ENCODE results near the gene CBR3.

Gene CBR3

DNA sequence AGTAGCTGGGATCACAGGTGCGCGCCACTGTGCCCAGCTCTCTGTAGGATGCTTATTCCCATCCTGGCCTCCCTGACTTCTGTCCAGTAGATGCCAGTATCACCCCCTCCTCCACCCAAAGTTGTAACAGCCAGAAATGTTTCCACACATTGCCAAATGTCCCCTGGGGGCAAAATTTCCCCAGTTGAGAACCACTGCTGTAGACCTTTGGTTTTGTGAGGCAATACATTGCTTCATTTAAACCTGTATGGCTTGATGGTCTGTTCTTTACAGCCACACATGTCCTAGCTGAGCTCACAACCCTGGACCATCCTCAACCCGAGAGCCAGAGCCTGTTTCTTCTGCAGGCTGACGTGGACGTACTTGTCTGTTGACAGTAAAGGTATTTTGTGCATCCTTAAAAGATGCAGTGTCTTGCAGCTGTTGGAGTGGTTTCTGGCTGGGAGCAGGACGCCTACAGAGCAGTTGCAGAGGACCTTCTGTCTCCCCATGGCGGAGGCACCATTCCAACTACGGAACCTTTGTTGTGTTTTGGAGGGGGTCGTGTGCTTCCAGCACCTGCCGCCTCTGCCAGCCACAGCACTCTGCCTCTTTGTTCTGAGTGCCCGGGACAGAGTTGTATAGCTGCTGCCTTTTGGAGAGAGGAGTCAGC, 48.4 kb downstream of the CBR3 start:
- no peak for DNase-seq (ENCODE audit: low read depth, low spot score)

DNA sequence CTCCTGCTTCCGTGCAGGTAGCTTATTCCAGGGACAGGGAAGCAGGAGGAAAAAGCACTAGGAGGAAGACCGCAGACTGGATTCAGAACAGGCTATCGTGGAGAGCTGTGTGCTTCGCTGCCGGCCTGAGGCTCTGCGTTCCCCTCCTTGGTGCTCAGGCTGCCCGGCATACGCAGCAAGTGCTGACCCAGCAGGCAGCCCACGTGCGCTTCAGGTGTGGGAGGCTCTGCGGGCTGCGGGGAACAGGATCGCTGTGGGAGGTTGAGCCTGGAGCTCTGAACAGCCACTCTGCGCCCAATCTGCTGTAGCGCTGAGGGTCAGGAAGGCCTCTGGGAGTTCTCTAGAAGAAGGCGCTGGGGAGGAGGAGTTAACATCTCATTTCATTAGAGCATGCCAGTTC, 49.7 kb downstream of the CBR3 start:
- DNase-seq (ENCODE audit: low read depth, low spot score) = no peak

DNA sequence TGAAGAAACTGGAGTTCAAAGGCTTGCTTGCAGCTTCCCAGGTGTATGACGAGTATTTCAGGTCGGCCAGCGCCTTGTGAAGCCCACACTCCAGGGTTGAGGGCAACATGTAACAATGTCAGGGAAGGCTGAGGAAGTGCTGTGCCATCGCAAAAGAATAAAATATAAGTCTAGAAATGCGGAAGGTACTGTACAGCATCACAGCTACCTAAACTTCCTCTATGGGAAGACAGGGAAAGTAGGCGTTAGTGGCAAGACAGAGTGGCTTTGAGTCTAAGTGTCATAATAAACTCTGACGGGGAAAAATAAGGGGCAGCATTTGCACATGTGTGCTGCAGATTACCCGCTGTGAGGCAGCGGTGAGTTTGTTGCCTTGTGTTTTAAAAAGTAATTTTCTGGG, 50.6 kb downstream of the CBR3 start:
- no peak for DNase-seq (ENCODE audit: low read depth, low spot score)

DNA sequence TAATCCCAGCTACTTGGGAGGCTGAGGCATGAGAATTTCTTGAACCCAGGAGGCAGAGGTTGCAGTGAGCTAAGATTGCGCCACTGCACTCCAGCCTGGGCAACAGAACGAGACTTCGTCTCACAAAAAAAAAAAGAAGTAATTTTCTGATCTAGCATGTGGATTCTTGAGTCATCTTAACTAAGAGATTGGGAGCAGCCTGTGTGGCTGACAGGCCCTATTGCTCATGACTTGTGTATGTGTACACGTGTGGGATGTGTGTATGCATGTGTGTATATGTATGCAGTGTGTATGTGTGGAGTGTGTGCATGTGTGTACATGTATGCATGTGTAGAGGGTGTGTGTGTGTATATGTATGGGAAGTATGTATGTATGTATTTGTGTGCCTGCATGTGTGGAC, 51.2 kb downstream of the CBR3 start:
- no peak for DNase-seq (ENCODE audit: low read depth, low spot score)

DNA sequence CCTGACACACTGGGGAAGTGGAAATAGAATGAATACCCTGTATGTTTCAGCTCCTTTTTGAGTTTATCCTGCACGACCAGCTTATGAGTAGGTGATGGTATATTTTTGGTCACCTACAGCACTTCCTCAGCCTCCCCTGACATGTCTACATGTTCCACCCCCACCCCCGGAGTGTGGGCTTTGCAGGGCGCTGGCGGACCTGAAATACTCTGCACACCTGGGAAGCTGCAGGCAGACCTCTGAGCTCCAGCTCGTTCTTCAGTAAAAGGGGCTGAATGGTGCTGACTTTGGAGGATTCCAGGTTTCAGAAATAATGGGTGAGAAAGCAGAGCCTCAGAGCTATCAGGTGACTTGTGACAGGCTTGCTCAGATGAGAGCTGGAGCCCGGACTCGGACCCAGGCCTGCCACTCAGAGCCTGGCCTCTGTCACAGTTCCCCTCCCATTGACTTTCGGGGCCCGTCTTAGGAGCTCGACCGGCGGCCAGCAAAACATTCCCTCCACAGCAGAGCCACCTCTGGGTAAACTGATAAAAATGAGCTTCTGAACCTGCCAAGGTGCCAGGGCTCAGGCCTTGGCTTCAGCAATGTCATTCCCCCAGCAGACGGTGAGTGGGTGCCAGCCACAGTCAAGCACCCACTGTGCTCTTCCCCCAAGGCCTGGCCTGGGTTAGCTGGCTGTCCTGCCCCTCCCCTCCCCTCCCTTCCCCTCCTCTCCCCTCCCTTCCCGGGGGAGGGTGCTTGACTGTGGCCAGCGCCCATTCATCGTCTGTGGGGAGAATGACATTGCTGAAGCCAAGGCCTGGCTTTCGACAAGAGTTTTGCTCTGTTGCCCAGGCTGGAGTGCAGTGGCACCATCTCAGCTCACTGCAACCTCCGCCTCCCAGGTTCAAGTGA, 51.9 kb downstream of the CBR3 start:
- no peak for DNase-seq (ENCODE audit: low read depth, low spot score)

DNA sequence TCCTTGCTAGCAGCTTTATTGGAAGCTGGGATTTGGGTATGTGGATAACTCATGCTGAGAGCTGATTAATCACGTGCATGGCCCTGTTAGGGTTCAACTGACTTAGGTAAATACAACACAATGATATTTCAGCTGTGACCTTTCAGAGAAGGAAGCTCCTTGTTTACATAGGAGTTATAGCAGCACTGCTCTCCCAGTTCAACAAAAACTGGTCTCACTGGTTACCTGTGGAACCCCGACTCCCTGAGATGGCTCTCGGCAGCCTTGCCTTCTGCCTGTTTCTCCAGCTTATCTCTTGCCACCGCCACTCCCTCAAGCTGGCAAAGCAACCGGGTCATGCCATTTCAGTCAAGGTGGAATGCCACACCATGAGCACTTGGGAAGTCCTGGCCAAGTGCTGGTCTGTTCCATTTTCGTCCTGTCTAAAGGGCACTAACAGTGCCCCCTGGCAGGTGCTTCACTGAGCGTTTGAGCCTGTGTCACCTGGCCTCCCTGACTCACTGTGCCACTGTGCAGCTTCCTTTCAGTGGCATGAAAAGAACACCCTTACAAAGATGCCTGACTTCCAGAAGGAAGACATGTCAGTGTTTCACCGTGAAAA, 53.3 kb downstream of the CBR3 start:
- no peak for DNase-seq (ENCODE audit: low read depth, low spot score)

DNA sequence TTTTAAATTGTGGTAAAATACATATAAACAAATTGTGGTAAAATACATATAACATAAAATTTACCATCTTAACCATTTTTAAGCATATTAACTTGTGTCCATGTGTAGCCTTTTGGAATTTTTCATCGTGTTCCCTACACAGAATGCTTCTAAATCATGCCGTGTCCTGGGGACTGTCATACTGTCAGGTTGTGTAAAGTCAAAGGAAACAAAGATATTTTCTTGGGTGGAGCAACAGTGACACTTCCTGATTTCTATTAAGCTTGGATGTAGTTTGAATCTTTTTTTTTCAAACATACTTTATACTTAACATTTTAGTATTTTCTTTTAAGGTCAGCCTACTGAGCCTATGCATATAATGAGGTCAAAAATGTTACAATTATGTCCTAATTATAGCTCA, 54.1 kb downstream of the CBR3 start:
- DNase-seq (ENCODE audit: low read depth, low spot score) = no peak

DNA sequence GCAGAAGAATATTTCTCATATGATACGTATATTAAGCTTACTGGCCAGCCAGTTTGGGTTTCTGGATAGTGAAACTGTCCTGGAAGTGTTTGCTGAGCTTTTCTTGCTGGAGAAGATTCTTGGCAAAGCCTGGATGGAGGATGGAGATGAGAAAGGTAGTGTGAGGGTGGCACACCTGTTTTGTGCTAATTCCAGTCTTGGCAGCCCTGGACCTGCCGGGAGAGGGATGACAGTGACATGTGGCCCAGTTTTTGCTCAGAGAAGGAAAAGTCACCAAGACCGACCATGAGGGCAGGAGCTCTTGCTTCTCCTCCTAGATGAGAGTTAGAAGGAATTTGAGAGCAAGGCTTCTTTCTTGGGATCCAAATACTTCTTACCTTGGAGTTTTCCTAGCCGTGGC, 55.9 kb downstream of the CBR3 start:
- DNase-seq (ENCODE audit: low read depth, low spot score) = no peak

DNA sequence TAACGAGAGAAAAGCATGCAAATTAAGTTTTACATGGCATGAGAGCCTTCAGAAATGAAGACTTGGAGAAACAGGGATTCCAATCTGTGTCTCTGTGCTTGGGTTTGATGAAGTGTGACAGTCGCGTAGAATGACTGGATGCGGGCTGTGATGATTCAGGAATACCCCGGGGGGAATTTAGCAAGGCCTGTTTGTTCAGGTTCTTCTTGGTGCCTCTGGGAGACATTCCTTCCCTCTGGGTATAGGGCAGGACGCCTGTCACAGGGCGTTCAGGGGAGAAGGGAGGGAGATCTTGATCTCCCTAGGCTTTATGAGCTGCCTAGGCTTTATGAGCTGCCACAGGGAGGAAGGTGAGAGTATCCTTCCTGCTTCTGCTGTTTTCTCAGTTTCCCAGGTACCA, 58.3 kb downstream of the CBR3 start:
- DNase-seq (ENCODE audit: low read depth, low spot score) = no peak

DNA sequence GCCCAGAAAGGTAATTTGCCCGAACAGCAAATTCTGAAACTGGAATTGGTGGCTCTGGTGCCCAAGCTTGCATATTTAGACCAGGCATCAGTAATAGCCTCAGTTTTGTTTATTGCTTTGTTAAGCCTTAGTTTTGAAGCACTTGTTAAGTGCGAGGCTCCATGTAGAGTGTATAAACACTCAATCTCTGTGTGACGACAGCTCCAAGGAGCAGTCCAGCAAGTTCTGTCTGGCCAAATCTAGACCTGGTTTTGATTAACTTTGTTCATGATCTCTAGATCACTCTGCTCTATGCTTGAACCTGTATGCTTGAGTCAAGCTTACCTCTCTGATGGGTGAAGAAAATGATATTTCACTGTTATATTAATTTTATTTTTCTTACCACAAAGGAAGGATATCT, 59.1 kb downstream of the CBR3 start:
- DNase-seq (ENCODE audit: low read depth, low spot score) = no peak

DNA sequence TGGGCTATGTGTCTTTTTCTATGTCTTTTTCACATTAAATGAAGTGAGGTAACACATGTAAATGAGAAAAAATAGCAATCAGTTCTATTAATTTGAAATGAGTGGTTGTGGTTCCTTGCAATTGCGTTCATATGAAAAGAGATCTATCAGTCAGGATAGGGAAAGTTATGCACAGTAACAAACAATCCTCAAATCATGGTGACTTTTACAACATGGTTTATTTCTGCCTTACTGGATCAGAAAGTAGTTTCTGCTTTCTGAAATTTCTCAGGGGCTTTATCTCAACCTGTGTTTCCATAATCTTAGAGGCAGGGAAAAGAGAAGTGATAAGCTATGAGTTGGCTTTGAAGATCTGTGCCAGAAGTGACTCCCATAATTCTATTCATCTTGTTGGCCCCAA, 60.7 kb downstream of the CBR3 start:
- no peak for DNase-seq (ENCODE audit: low read depth, low spot score)

All from activated CD4-positive, CD25-positive, alpha-beta regulatory T cell treated with anti-CD3 and anti-CD28 coated beads, Interleukin-2, amount 50 U/mL, for 16 hours (primary cell).